ENCODE measurements around the gene C9orf72. TPM values are rescaled to one million over a fixed set of nuclear protein-coding genes. Genes with fewer than 3 reads are reported as not detected.
"Not testable (repeated sequence)": the region's sequence is repeated elsewhere in the genome, so short reads cannot be mapped to it uniquely, and the experiment has no call there.

The C9orf72 gene
- total RNA-seq, 1 experiment from 2014 or later: 6.0 TPM

DNA sequence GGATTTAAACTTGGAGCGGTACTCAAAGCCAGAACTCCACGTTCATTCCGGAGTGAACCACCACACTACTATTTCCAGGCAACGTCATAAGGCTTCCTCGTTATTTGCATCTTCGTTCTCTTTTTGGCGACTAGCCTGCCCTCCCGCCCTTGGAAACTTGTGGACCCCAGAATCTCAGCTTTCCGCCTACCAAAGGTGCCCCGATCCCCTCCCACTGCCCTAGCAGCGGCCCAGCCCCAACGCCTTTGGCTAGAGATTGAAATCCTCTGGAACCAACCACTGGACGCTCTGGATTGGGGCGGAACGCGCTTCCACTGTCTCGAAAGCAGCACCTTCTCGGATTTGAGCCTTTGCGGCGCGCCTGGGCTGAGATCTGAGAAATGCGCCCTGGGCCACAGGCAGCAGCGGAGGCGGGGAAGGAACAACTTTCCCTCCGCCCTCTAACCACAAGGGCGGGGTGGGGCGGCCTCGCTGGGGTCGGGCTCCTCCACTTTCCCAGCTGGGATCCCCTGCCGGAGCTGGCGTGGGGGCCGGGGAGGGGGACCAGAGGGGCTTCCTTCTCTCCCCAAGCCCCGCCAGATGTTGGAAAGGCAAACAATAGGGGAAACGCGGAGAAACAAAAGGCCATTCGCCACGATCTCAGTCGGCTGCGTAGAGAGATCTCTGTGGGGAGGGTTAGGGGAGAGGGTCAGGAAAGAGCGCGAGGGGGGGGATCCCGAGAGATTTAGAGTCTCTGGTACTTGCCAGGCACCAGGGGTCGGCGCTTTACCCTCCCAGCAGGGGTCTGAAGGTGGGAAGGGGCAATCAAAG is 45.0 kb downstream of the C9orf72 start:
- peak; percentile 53 for DNase-seq (ENCODE audit: low spot score)
- in situ Hi-C loops (cut with HindIII; ENCODE audit: low sequenced_read_pairs): loop anchor here (25.0 kb wide), 1 partner anchor 191 kb away; no protein-coding TSS in a partner anchor

DNA sequence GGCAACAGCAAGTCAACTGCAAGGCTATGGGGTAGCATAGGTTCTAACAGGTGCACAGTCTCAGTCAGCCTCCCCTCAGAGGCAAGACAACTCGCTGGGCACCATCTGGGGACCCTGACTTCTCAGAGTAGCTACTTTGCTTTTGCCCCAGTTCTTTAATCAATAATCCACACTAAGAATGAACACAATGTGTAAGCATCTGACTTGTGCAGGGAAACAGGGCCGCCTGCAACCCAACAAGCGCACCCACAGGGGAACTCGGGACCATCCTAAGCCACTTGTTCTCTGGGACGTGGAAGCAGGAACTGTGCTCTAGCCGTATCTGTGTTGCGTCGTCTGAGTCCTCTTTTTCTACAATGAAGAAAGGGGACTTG is 45.6 kb downstream of the C9orf72 start:
- peak; percentile 27 for DNase-seq (ENCODE audit: low spot score)
- in situ Hi-C loops (cut with HindIII; ENCODE audit: low sequenced_read_pairs): loop anchor here (25.0 kb wide), 1 partner anchor 190 kb away; no protein-coding TSS in a partner anchor

DNA sequence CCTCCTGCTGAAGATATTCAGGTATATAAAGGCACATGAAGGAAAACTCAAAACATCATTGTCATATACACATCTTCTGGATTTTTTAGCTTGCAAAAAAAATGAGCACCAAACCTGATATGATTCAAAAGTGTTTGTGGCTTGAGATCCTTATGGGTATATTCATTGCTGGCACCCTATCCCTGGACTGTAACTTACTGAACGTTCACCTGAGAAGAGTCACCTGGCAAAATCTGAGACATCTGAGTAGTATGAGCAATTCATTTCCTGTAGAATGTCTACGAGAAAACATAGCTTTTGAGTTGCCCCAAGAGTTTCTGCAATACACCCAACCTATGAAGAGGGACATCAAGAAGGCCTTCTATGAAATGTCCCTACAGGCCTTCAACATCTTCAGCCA is 49.0 kb downstream of the C9orf72 start, which contains the start of gene IFNK:
IFNK (plus strand) TSS at position 55 of the 400 bp plus-strand sequence; CDS start at position 102, 47 bp downstream.
- in situ Hi-C loops (cut with HindIII; ENCODE audit: low sequenced_read_pairs): no loop called here

GRCh38 chr9:27523141-27523540 is 50.1 kb downstream of the C9orf72 start:
- no peak for DNase-seq (ENCODE audit: low spot score)
- in situ Hi-C loops (cut with HindIII; ENCODE audit: low sequenced_read_pairs): no loop called here

More for the DNA sequence above, 49.0 kb downstream of the C9orf72 start, which contains the start of gene IFNK:
- no peak for DNase-seq (ENCODE audit: low spot score)

DNA sequence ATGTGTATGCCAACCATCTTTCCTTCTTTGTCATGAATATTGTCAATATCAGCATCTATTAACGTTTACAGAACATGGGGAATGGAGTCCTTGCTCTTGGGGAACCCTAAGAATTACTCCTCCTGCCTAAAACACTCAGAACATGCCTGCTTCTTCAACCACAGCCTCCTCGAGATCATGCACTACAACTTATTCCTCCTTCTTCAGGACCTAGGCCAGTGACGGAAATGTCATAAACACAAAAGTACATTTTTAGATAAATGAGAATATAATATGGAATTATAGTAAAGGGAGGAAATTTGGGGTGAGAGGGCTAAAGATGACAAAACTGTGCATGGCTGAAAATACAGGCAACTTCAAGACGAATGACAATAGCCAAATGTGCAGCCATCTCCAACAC is 52.3 kb downstream of the C9orf72 start:
- in situ Hi-C loops (cut with HindIII; ENCODE audit: low sequenced_read_pairs): no loop called here
- DNase-seq (ENCODE audit: low spot score): no peak

GRCh38 chr9:27519466-27520465 is 53.5 kb downstream of the C9orf72 start:
- DNase-seq (ENCODE audit: low spot score): no peak
- in situ Hi-C loops (cut with HindIII; ENCODE audit: low sequenced_read_pairs): no loop called here

DNA sequence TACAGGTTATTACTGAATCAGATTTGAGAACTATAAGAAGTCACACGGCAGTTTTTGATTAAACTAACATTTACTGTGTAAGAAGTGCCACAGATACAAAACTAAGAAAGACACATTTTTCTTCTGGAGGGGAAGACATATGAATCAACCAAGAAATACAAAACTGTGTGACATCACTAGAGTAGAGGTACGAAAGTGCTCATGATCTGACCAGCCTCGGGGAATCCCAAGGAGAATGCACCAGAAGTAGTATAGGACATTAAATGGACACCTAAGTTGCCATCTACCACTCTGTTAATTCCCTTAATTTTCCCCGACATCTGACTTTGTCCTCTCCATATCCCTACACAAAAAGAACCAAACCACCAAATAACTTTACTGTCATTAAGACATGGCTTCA is 54.5 kb downstream of the C9orf72 start:
- no peak for DNase-seq (ENCODE audit: low spot score)
- in situ Hi-C loops (cut with HindIII; ENCODE audit: low sequenced_read_pairs): no loop called here

DNA sequence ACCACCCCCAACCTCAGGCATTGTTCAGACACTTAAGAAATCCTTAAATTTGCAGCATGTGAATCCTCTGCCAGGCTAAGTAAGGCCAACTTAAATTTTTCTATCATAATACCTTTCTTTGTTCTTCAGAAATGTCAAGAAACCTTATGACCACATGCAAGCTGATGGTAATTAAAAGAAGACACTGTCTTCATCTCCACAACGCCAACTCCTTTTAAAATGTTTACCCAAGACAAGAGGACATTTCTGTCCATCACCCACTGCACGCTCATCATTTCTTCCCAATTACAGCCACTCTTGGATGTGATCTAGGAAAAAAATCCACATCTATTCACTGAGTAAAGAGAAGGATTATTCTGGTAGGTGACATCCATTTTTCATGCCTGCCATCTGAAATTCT is 55.3 kb downstream of the C9orf72 start:
- no peak for DNase-seq (ENCODE audit: low spot score)
- in situ Hi-C loops (cut with HindIII; ENCODE audit: low sequenced_read_pairs): no loop called here

DNA sequence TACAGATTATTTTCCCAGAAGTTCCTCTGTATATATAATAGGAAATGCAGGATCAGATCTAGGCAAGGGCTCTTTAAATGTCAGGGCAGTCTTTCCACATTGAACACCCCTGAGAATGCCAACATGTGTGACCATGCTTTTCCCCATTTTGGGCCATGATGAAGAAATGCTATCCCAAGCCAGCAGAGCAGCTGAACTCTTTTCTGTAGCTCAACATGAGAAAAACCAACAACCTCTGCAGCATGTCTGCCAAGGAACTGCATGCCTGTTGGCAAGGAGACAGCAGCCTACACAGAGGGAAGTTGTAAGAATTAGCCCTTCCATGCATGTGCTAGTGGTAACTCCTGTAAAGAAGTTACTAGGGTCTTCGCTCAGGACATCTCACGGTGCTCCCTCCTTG is 58.7 kb downstream of the C9orf72 start:
- in situ Hi-C loops (cut with HindIII; ENCODE audit: low sequenced_read_pairs): no loop called here

GRCh38 chr9:27511771-27512170 is 61.5 kb downstream of the C9orf72 start:
- DNase-seq (ENCODE audit: low spot score): no peak
- in situ Hi-C loops (cut with HindIII; ENCODE audit: low sequenced_read_pairs): no loop called here

More for the DNA sequence above, 58.7 kb downstream of the C9orf72 start:
- no peak for DNase-seq (ENCODE audit: low spot score)

DNA sequence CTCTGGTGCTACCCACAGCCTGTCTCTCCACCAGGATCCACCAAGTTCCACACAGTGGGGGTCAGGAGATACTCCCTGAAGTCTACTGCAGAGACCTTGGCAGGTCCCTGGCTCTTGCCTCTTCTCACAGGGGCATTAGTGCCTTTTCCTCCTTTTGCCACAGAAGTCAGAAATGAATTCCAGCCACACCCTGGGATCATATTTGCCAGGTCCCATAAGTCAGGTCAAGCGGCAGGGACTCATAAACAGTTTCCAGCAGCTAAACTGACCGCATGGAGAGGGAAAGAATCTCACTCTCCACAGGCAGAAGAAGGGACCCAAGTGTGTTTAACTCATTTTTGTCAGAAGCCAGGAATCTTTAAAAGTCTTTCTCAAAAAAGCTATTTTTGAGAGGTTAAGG is 62.5 kb downstream of the C9orf72 start:
- no peak for DNase-seq (ENCODE audit: low spot score)
- in situ Hi-C loops (cut with HindIII; ENCODE audit: low sequenced_read_pairs): no loop called here

DNA sequence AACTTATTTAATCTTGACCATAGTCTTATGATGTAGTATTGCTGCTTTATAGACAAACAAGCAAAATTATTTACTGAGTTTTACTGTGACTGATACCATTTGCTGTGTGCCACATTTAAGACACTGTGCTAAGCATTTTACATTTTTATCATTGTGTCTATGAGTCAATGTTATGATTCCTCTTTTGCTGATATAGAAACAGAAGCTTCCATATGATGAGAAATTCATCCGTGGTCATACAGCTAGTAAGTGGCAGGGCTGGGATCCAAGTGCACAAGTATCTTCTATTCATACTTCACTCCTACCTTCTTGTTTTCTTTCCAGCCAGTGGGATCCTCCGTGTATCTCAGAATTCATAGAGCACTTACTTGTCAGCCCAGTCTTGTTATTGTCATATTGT is 66.3 kb downstream of the C9orf72 start:
- in situ Hi-C loops (cut with HindIII; ENCODE audit: low sequenced_read_pairs): no loop called here

DNA sequence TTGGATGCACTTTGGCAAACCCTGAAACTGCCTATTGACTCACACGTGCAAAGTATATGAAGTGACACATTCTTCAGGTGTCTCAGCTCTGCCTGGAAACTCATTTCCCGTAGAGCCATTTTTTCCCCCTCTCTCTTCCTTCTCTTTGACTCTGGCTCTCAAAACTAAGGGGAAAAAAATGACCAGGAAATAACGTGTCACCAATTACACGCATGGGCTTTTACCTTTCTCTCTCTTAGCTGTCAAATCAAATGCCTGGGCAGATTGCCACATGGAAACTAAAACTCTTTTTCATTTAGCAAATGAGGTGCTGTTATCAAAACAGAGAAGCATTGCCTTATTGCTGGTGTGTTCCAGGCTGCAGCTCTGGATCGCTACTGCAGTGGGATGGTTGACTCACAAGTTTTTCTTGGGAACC is 67.5 kb downstream of the C9orf72 start:
- in situ Hi-C loops (cut with HindIII; ENCODE audit: low sequenced_read_pairs): no loop called here
- DNase-seq (ENCODE audit: low spot score): no peak

More for the DNA sequence above, 66.3 kb downstream of the C9orf72 start:
- DNase-seq (ENCODE audit: low spot score): no peak

- no peak for DNase-seq (ENCODE audit: low spot score)
Observed at GRCh38 chr9:27504259-27504658, 69.0 kb downstream of the C9orf72 start.

DNA sequence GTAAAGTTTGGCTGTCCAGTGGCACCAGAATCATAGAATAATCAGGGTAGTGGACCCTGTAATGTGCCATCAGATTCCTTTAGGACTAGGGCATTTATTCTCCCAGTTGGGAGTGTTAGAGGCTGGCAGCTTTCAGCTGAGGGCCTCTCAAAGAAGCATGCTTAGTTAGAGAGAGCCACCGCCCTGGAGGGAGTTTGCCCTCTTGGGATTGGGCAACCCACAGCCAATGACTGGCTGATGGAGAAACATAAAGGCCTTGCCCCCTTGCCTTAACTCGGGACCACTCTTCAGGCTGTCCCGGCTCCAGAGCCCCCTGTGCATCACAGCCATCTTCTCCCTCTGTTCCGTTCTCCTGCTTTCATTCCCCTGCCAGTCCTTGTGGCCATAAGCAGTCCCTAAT is 69.7 kb downstream of the C9orf72 start:
- no peak for DNase-seq (ENCODE audit: low spot score)
- in situ Hi-C loops (cut with HindIII; ENCODE audit: low sequenced_read_pairs): no loop called here

More at GRCh38 chr9:27504259-27504658, 69.0 kb downstream of the C9orf72 start:
- in situ Hi-C loops (cut with HindIII; ENCODE audit: low sequenced_read_pairs): no loop called here

- in situ Hi-C loops (cut with HindIII; ENCODE audit: low sequenced_read_pairs); DNase-seq (ENCODE audit: low spot score): not testable (repeated sequence)
Observed at GRCh38 chr9:27500902-27501301, 72.4 kb downstream of the C9orf72 start.

DNA sequence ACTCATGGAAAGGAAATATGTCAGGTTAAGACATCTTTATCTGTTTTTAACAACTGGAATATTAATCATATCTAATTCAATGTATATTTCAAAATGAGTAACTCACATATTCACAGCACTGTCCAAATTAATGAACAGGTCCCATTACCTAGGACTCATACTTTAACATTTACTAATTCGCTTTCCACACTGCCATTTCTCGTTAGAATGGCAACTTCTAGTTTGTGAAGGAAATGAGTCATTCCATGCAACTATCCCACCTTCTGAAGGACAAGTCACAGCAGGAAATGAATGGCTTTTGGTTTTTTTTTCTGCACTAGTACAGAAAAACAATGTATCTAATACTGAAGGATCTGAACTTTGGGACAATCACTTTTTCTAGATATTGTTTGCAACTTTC is 73.8 kb downstream of the C9orf72 start:
- in situ Hi-C loops (cut with HindIII; ENCODE audit: low sequenced_read_pairs): no loop called here
- DNase-seq (ENCODE audit: low spot score): no peak

GRCh38 chr9:27497883-27498417 is 75.3 kb downstream of the C9orf72 start:
- DNase-seq (ENCODE audit: low spot score): peak; percentile 10
- in situ Hi-C loops (cut with HindIII; ENCODE audit: low sequenced_read_pairs): no loop called here

Measured in G401 (cell line).